ENCODE measurements around the gene KLHDC7B. TPM values are rescaled to one million over a fixed set of nuclear protein-coding genes. Genes with fewer than 3 reads are reported as not detected.

Gene KLHDC7B
- total RNA-seq, 1 donor from 2014 or later, result 0.32 TPM

- Mint-ChIP-seq H3K9me3 (ENCODE audit: unreplicated experiment) (peaks cover 3% of the 10 kb centered on the region), H3K4me3 (ENCODE audit: unreplicated experiment) (peak overlapping the region; percentile 81), H3K4me1 (ENCODE audit: low read depth, unreplicated experiment) (peaks cover 4% of the 10 kb centered on the region), H3K36me3 (ENCODE audit: low read depth, unreplicated experiment) (peaks cover 7% of the 10 kb centered on the region), H3K27me3 (ENCODE audit: low read depth, unreplicated experiment) (no peaks in the 10 kb centered on the region), H3K27ac (ENCODE audit: unreplicated experiment) (peak overlapping the region; percentile 66)
- Histone ChIP-seq H3K79me2 (ENCODE audit: insufficient read depth, low read length) (peaks cover 36% of the 10 kb centered on the region), H3K9me3 (ENCODE audit: insufficient read depth, low read depth, low read length) (no peaks in the 10 kb centered on the region), H3K27ac (ENCODE audit: low read depth, low read length) (peak overlapping the region; percentile 21), H3K4me1 (ENCODE audit: insufficient read depth, low read length) (peaks cover 30% of the 10 kb centered on the region), H3K4me2 (ENCODE audit: low read length) (peak overlapping the region; percentile 99), H3K27me3 (ENCODE audit: insufficient read depth, low read length) (peaks cover 21% of the 10 kb centered on the region), H3K4me3 (ENCODE audit: insufficient read depth, low read depth, low read length) (peak overlapping the region; percentile 72), H3K9ac (ENCODE audit: low read length) (peak overlapping the region; percentile 74), H3K36me3 (ENCODE audit: insufficient read depth, low read length) (no peaks in the 10 kb centered on the region), H4K20me1 (ENCODE audit: insufficient read depth, low read length) (peaks cover 42% of the 10 kb centered on the region), H2AFZ (ENCODE audit: low read depth, low read length) (peak overlapping the region; percentile 83)
- DNase-seq (ENCODE audit: low read depth) (peak; percentile 54), FAIRE-seq (no peak)
- TF ChIP-seq CTCF (IDR thresholded peaks at IDR 0.05; ENCODE audit: insufficient read depth, low read depth, low read length), result no peak
- TF ChIP-seq EZH2 (IDR thresholded peaks at IDR 0.05; ENCODE audit: insufficient read depth, low read length), result no peak
These were observed 19.4 kb upstream of the KLHDC7B start for GRCh38 chr22:50526108-50526833.

- H3K27ac ChIP-seq (ENCODE audit: low read depth, low read length), result no peak overlapping the region
- FAIRE-seq, result no peak
- H3K4me2 ChIP-seq (ENCODE audit: low read length), result peak overlapping the region; percentile 99
- H4K20me1 ChIP-seq (ENCODE audit: insufficient read depth, low read length), result peaks cover 42% of the 10 kb centered on the region
- H3K79me2 ChIP-seq (ENCODE audit: insufficient read depth, low read length), result peaks cover 36% of the 10 kb centered on the region
- no peak for DNase-seq (ENCODE audit: low read depth)
- H3K9me3 ChIP-seq (ENCODE audit: insufficient read depth, low read depth, low read length), result no peaks in the 10 kb centered on the region
- Mint-ChIP-seq H3K27ac (ENCODE audit: unreplicated experiment) (peak overlapping the region; percentile 66), H3K27me3 (ENCODE audit: low read depth, unreplicated experiment) (no peaks in the 10 kb centered on the region), H3K9me3 (ENCODE audit: unreplicated experiment) (peaks cover 3% of the 10 kb centered on the region), H3K4me1 (ENCODE audit: low read depth, unreplicated experiment) (peaks cover 4% of the 10 kb centered on the region), H3K36me3 (ENCODE audit: low read depth, unreplicated experiment) (peaks cover 7% of the 10 kb centered on the region), H3K4me3 (ENCODE audit: unreplicated experiment) (peak overlapping the region; percentile 81)
- peak overlapping the region; percentile 74 for H3K9ac ChIP-seq (ENCODE audit: low read length)
- peak overlapping the region; percentile 72 for H3K4me3 ChIP-seq (ENCODE audit: insufficient read depth, low read depth, low read length)
- H3K27me3 ChIP-seq (ENCODE audit: insufficient read depth, low read length), result peaks cover 22% of the 10 kb centered on the region
- peaks cover 31% of the 10 kb centered on the region for H3K4me1 ChIP-seq (ENCODE audit: insufficient read depth, low read length)
- H3K36me3 ChIP-seq (ENCODE audit: insufficient read depth, low read length), result no peaks in the 10 kb centered on the region
- peak overlapping the region; percentile 71 for H2AFZ ChIP-seq (ENCODE audit: low read depth, low read length)
- TF ChIP-seq CTCF (IDR thresholded peaks at IDR 0.05; ENCODE audit: insufficient read depth, low read depth, low read length) (no peak), EZH2 (IDR thresholded peaks at IDR 0.05; ENCODE audit: insufficient read depth, low read length) (no peak)
These were observed 18.6 kb upstream of the KLHDC7B start for GRCh38 chr22:50526834-50527801.

Data from astrocyte (in vitro differentiated cells and primary cell).